HG02885 (cell line): ENCODE measurements around the gene FSD1L.
"Not testable (repeated sequence)": the region's sequence is repeated elsewhere in the genome, so short reads cannot be mapped to it uniquely, and the experiment has no call there.

Experiments used
- ATAC-seq: cut with Tn5 transposase; IDR thresholded peaks from one replicate; pipeline ENCODE4 v1.9.1; 2021; ENCODE audit warnings: mild to moderate bottlenecking; ENCODE audit not compliant: unreplicated experiment, poor library complexity

The FSD1L gene

GRCh38 chr9:105475302-105475701, 27.5 kb downstream of the FSD1L start:
- no peak for ATAC-seq

GRCh38 chr9:105479846-105480245, 32.0 kb downstream of the FSD1L start:
- no peak for ATAC-seq

GRCh38 chr9:105483618-105484017, 35.8 kb downstream of the FSD1L start:
- peak; percentile 82 for ATAC-seq

- ATAC-seq, result no peak
These were observed 36.4 kb downstream of the FSD1L start for GRCh38 chr9:105484226-105484625.

GRCh38 chr9:105485131-105485530, 37.3 kb downstream of the FSD1L start:
- ATAC-seq, result no peak

- no peak for ATAC-seq
These were observed 49.0 kb downstream of the FSD1L start for GRCh38 chr9:105496826-105497225.

GRCh38 chr9:105497704-105498103, 49.9 kb downstream of the FSD1L start:
- no peak for ATAC-seq

- peak; percentile 88 for ATAC-seq
These were observed 52.4 kb downstream of the FSD1L start for GRCh38 chr9:105500108-105500766.

GRCh38 chr9:105501414-105501813, 53.6 kb downstream of the FSD1L start:
- ATAC-seq, result no peak

- ATAC-seq, result no peak
These were observed 54.4 kb downstream of the FSD1L start for GRCh38 chr9:105502276-105502675.

- peak; percentile 24 for ATAC-seq
These were observed 56.0 kb downstream of the FSD1L start for GRCh38 chr9:105503881-105504280.

- ATAC-seq, result no peak
These were observed 59.4 kb downstream of the FSD1L start for GRCh38 chr9:105507096-105507790.

GRCh38 chr9:105508530-105508929, 60.7 kb downstream of the FSD1L start:
- no peak for ATAC-seq

- ATAC-seq, result peak; percentile 71
These were observed 62.2 kb downstream of the FSD1L start for GRCh38 chr9:105510024-105510423.

GRCh38 chr9:105511446-105511845, 63.6 kb downstream of the FSD1L start:
- no peak for ATAC-seq

- no peak for ATAC-seq
These were observed 68.1 kb downstream of the FSD1L start for GRCh38 chr9:105515811-105516413.

GRCh38 chr9:105519710-105520369, 72.0 kb downstream of the FSD1L start:
- peak; percentile 69 for ATAC-seq

GRCh38 chr9:105520992-105521391, 73.2 kb downstream of the FSD1L start:
- not testable (repeated sequence) for ATAC-seq

- peak; percentile 93 for ATAC-seq
These were observed 75.0 kb downstream of the FSD1L start for GRCh38 chr9:105522618-105523385.

- no peak for ATAC-seq
These were observed 83.7 kb downstream of the FSD1L start for GRCh38 chr9:105531530-105531929.
